DMS79 (cell line): Measurements from ENCODE around the gene FAM184B.
"Not testable (repeated sequence)": the region's sequence is repeated elsewhere in the genome, so short reads cannot be mapped to it uniquely, and the experiment has no call there.

ENCODE experiments used
- DNase-seq: peaks from one replicate; lab custom pipeline; 2025; lab: John Stamatoyannopoulos, UW

FAM184B gene

GRCh38 chr4:17682222-17682566, 99.2 kb downstream of the FAM184B start:
- DNase-seq: no peak

- DNase-seq: no peak
Observed at GRCh38 chr4:17681281-17682221, 99.9 kb downstream of the FAM184B start.

- no peak for DNase-seq
Observed at GRCh38 chr4:17680559-17681280, 100.7 kb downstream of the FAM184B start.

- no peak for DNase-seq
Observed at GRCh38 chr4:17670423-17670822, 111.0 kb downstream of the FAM184B start.

- peak; percentile 86 for DNase-seq
Observed at GRCh38 chr4:17667653-17668201, 113.7 kb downstream of the FAM184B start.

GRCh38 chr4:17667253-17667652, 114.2 kb downstream of the FAM184B start:
- DNase-seq: no peak

- no peak for DNase-seq
Observed at GRCh38 chr4:17665852-17666251, 115.6 kb downstream of the FAM184B start.

GRCh38 chr4:17665346-17665745, 116.1 kb downstream of the FAM184B start:
- DNase-seq: no peak

- DNase-seq: no peak
Observed at GRCh38 chr4:17664755-17665154, 116.7 kb downstream of the FAM184B start.

- no peak for DNase-seq
Observed at GRCh38 chr4:17662694-17663093, 118.7 kb downstream of the FAM184B start.

GRCh38 chr4:17659196-17659595, 122.2 kb downstream of the FAM184B start:
- not testable (repeated sequence) for DNase-seq

- no peak for DNase-seq
Observed at GRCh38 chr4:17657849-17658248, 123.6 kb downstream of the FAM184B start.

GRCh38 chr4:17657090-17657489, 124.3 kb downstream of the FAM184B start:
- no peak for DNase-seq

GRCh38 chr4:17654701-17655100, 126.7 kb downstream of the FAM184B start:
- no peak for DNase-seq

GRCh38 chr4:17650406-17650805, 131.0 kb downstream of the FAM184B start:
- no peak for DNase-seq

GRCh38 chr4:17647927-17648326, 133.5 kb downstream of the FAM184B start:
- DNase-seq: no peak

GRCh38 chr4:17647176-17647806, 134.1 kb downstream of the FAM184B start:
- DNase-seq: no peak

- DNase-seq: no peak
Observed at GRCh38 chr4:17646693-17647092, 134.7 kb downstream of the FAM184B start.

- DNase-seq: no peak
Observed at GRCh38 chr4:17642398-17642783, 139.0 kb downstream of the FAM184B start.

GRCh38 chr4:17639136-17639535, 142.3 kb downstream of the FAM184B start:
- no peak for DNase-seq

GRCh38 chr4:17636696-17637622, 144.5 kb downstream of the FAM184B start:
- no peak for DNase-seq
